GM12878 (cell line): ENCODE measurements around the gene POLR1H. TPM values are rescaled to one million over a fixed set of nuclear protein-coding genes. Genes with fewer than 3 reads are reported as not detected.
A peak's percentile ranks its signal among the peaks of the same experiment; 100 is the strongest.

Source experiments
- ATAC-seq: fragments of 200-7000 bp; cut with Tn5 transposase; 3 replicates; pipeline ENCODE4 v1.9.1; 2020; ENCODE audit warnings: mild to moderate bottlenecking, moderate library complexity
- BruUV-seq: library from RNA; stranded (reverse); fragments of 400-500 nt; replicated peaks from 2 replicates; lab custom pipeline; 2021; lab: Mats Ljungman, UMichigan
- CTCF ChIA-PET: fragments of 300-600 bp; sonication (Branson Sonifier 250); formaldehyde crosslinking; extraction: SDS; loops from one replicate; lab custom pipeline; 2021; ENCODE audit warnings: inconsistent platforms; lab: Yijun Ruan, JAX
- POLR2A ChIA-PET: fragments of 350-600 bp; formaldehyde crosslinking; extraction: SDS; loops from one replicate; lab custom pipeline; 2021; ENCODE audit warnings: inconsistent platforms; lab: Charles Lee
- RAD21 ChIA-PET: fragments of 300-600 bp; sonication (Branson Sonifier 250); formaldehyde crosslinking; loops from one replicate; lab custom pipeline; 2023; ENCODE audit warnings: antibody characterized with exemption; ENCODE audit not compliant: unreplicated experiment; lab: Charles Lee
- SMC1A ChIA-PET: fragments of 300-600 bp; sonication (Branson Sonifier 250); formaldehyde crosslinking; loops from one replicate; lab custom pipeline; 2023; ENCODE audit not compliant: unreplicated experiment, uncharacterized antibody; lab: Charles Lee
- DNase-seq: peaks from one replicate; pipeline ENCODE4 v3.0.0-alpha.2; 2011; ENCODE audit warnings: low read depth, low spot score
- FAIRE-seq: peaks from 3 replicates; lab custom pipeline; 2011; peaks lifted over from hg19 to GRCh38; lab: Jason Lieb, UNC
- H2AFZ ChIP-seq: 2 replicates; pipeline ENCODE4 v1.6.0; 2011; ENCODE audit warnings: low read depth, low read length, control low read depth; ENCODE audit not compliant: control insufficient read depth
- H3K27ac ChIP-seq: 2 replicates; pipeline ENCODE4 v1.5.1; 2011; ENCODE audit warnings: control low read depth; ENCODE audit not compliant: control insufficient read depth, insufficient read depth
- H3K27me3 ChIP-seq, 2 experiments: replicated peaks in 1 of 2; 2 replicates each; pipeline versions ENCODE4 v1.6.0 to v1.6.1; 2011; ENCODE audit warnings: low read length in 1 of 2; ENCODE audit not compliant: control insufficient read depth in 2 of 2, insufficient read depth in 2 of 2
- H3K36me3 ChIP-seq, 2 experiments: 2 replicates each; pipeline ENCODE4 v1.5.1; 2011; ENCODE audit warnings: low read length in 1 of 2; ENCODE audit not compliant: control insufficient read depth in 2 of 2, insufficient read depth in 2 of 2
- H3K4me1 ChIP-seq: 2 replicates; pipeline ENCODE4 v1.6.1; 2011; ENCODE audit warnings: mild to moderate bottlenecking, low read length, moderate library complexity, mixed read lengths; ENCODE audit not compliant: control insufficient read depth, insufficient read depth
- H3K4me2 ChIP-seq: 2 replicates; pipeline ENCODE4 v1.6.0; 2011; ENCODE audit warnings: control low read depth; ENCODE audit not compliant: control insufficient read depth, insufficient read depth
- H3K4me3 ChIP-seq: fragments of 200-600 bp; sonication (generic); 2 replicates; pipeline ENCODE4 v1.5.1; 2016
- H3K79me2 ChIP-seq: 2 replicates; pipeline ENCODE4 v1.6.0; 2011; ENCODE audit warnings: low read length; ENCODE audit not compliant: control insufficient read depth, insufficient read depth
- H3K9ac ChIP-seq: 2 replicates; pipeline ENCODE4 v1.8.0; 2011; ENCODE audit warnings: low read length, control low read depth, mixed read lengths; ENCODE audit not compliant: control insufficient read depth, insufficient read depth
- H3K9me3 ChIP-seq: replicated peaks from 3 replicates; pipeline ENCODE4 v1.5.1; 2011; ENCODE audit warnings: mild to moderate bottlenecking, low read length; ENCODE audit not compliant: control insufficient read depth, insufficient read depth
- H4K20me1 ChIP-seq: 2 replicates; pipeline ENCODE4 v1.6.0; 2011; ENCODE audit not compliant: control insufficient read depth, insufficient read depth
- CBX3 ChIP-seq: fragments of 200-600 bp; sonication (generic); IDR thresholded peaks from 2 replicates; pipeline ENCODE4 v1.6.1; 2016; ENCODE audit warnings: low read depth, borderline replicate concordance
- HDGF ChIP-seq: fragments of 450-650 bp; IDR thresholded peaks from 2 replicates; pipeline ENCODE4 v1.6.1; 2016; ENCODE audit warnings: antibody characterized with exemption
- JUND ChIP-seq: IDR thresholded peaks from 2 replicates; pipeline ENCODE4 v1.6.1; 2012; ENCODE audit warnings: low read depth, mild to moderate bottlenecking, low read length, improper control_type of control experiment, moderate library complexity
- KDM1A ChIP-seq: fragments of 200-600 bp; sonication (generic); IDR thresholded peaks from 2 replicates; pipeline ENCODE4 v1.6.1; 2016; ENCODE audit warnings: borderline replicate concordance
- MTA2 ChIP-seq: fragments of 450-650 bp; IDR thresholded peaks from 2 replicates; pipeline ENCODE4 v1.6.1; 2016; ENCODE audit warnings: low read depth, mild to moderate bottlenecking, moderate library complexity
- NBN ChIP-seq: fragments of 450-650 bp; IDR thresholded peaks from 2 replicates; pipeline ENCODE4 v1.6.1; 2016
- RCOR1 ChIP-seq: conservative IDR thresholded peaks from 2 replicates; pipeline ENCODE4 v1.6.1; 2012; ENCODE audit warnings: low read depth, low read length, improper control_type of control experiment
- RELA ChIP-seq: fragments of 450-650 bp; IDR thresholded peaks from 2 replicates; pipeline ENCODE4 v1.8.0; 2014; ENCODE audit warnings: borderline replicate concordance; ENCODE audit not compliant: partially characterized antibody
- SIN3A ChIP-seq: IDR thresholded peaks from 2 replicates; pipeline ENCODE4 v1.6.1; 2012; ENCODE audit warnings: low read depth, low read length, improper control_type of control experiment
- SMAD5 ChIP-seq: IDR thresholded peaks from 2 replicates; pipeline ENCODE4 v1.6.1; 2016; ENCODE audit warnings: antibody characterized with exemption, low read depth
- SMARCA5 ChIP-seq: fragments of 450-650 bp; IDR thresholded peaks from 2 replicates; pipeline ENCODE4 v1.6.1; 2017; ENCODE audit warnings: mild to moderate bottlenecking
- SREBF2 ChIP-seq: IDR thresholded peaks from 2 replicates; pipeline ENCODE4 v1.6.1; 2012; ENCODE audit warnings: mild to moderate bottlenecking, low read length
- ZNF274 ChIP-seq: IDR thresholded peaks from one replicate; pipeline ENCODE4 v1.8.0; 2011; ENCODE audit not compliant: insufficient read length, insufficient read depth
- ZSCAN29 ChIP-seq: fragments of 450-650 bp; IDR thresholded peaks from 2 replicates; pipeline ENCODE4 v1.6.1; 2017; ENCODE audit warnings: mild to moderate bottlenecking, moderate library complexity
- WGBS: methylation state at CpG from one replicate; pipeline ENCODE4 v1.1.6; 2016; ENCODE audit warnings: low lambda C conversion rate; ENCODE audit not compliant: insufficient replicate concordance, insufficient coverage; ENCODE audit errors: missing lambda C conversion rate; 5-methylcytosine and 5-hydroxymethylcytosine counted together
- in situ Hi-C: fragments of 300-500 bp; cut with MboI; formaldehyde crosslinking; loops from 9 replicates; pipeline ENCODE4 v1.14.3; 2018; ENCODE audit warnings: mixed read lengths
- intact Hi-C: fragments of 100-400 bp; cut with micrococcal nuclease; formaldehyde crosslinking; loops from one replicate; pipeline ENCODE4 v1.14.2; 2022; ENCODE audit not compliant: unreplicated experiment
- polyA plus RNA-seq, 11 experiments: library from polyadenylated mRNA; depleted of rRNA in 4 of 11; unstranded in 6 of 11; stranded (reverse) in 5 of 11; fragments of >200 nt; fragmentation: Nextera tagmentation in 4 of 11; fragmentation: Illumina TruSeq in 1 of 11; extraction: Ambion mirVana in 4 of 11; extraction: Trizol in 1 of 11; gene quantifications; 1 replicate in 1 of 11; 2 replicates in 10 of 11; pipeline versions ENCODE4 v1.2.1 to v1.2.3, GENCODE V29; 2011 to 2016; ENCODE audit warnings: inconsistent platforms in 2 of 11, missing spikeins in 2 of 11, low read depth in 1 of 11
- total RNA-seq, 4 experiments: library from RNA; depleted of rRNA in 3 of 4; stranded (reverse); fragments of >200 nt in 3 of 4; fragmentation: Illumina TruSeq in 1 of 4; extraction: Trizol in 1 of 4; gene quantifications; 2 replicates each; pipeline versions ENCODE4 v1.2.1 to v1.2.3, GENCODE V29; 2013 to 2021
- TF ChIP-seq, protein P1 (sequence below): fragments of 450-650 bp; IDR thresholded peaks from 2 replicates; pipeline ENCODE4 v1.6.1; 2017; ENCODE audit warnings: low read depth, mild to moderate bottlenecking, moderate library complexity
- TF ChIP-seq, protein P2 (sequence below): fragments of 450-650 bp; IDR thresholded peaks from 2 replicates; pipeline ENCODE4 v1.6.1; 2017; ENCODE audit warnings: mild to moderate bottlenecking, moderate library complexity
- TF ChIP-seq, protein P3 (sequence below): fragments of 450-650 bp; IDR thresholded peaks from 2 replicates; pipeline ENCODE4 v1.6.1; 2018; ENCODE audit warnings: mild to moderate bottlenecking, low read depth, moderate library complexity; ENCODE audit not compliant: partially characterized antibody

Gene POLR1H
- total and polyA plus RNA-seq, 10 of the 15 experiments (the other 5 are each of a cell fraction or from before 2014, with no cell fraction given), result 50.6 to 160 (median 77.7) TPM

DNA sequence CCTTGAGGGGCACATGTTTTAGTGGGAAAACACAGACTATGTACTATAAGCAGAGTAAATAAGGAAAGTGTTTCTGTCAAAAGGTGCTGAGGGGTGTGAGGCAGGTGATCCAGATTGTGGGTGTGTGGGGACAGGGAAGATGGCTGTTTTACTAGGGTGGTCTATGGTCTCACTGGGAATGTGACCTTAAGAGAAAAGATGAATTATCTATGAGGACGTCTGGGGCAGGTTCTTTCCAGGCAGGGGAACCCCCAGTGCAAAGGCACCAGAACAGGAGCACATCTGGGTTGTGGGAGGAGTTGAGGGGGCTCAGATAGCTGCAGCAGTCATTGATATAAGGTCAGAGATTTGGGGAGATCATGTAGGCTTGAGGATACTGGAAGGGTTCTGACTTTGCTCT is 18.2 kb upstream of the POLR1H start:
- Histone ChIP-seq H4K20me1 (no peaks in the 10 kb centered on the region), H3K4me2 (peak overlapping the region; percentile 81), H3K9me3 (no peaks in the 10 kb centered on the region), H3K79me2 (no peaks in the 10 kb centered on the region), H3K27ac (peak overlapping the region; percentile 62), H3K4me1 (peaks cover 15% of the 10 kb centered on the region), H3K9ac (no peak overlapping the region; the same call in 1 of the 2 replicates), H2AFZ (peak overlapping the region; percentile 56), H3K27me3 (no peaks in the 10 kb centered on the region), H3K36me3 (no peaks in the 10 kb centered on the region), H3K4me3 (no peak overlapping the region)
- ChIA-PET SMC1A (interaction anchor here (1.1 to 2.0 kb wide), 5 partner anchors 16 to 78 kb away, joined by 3 to 7 read pairs (median 4); partner anchors contain the start of gene POLR1H), POLR2A (interaction anchor here (0.9 to 1.5 kb wide), 5 partner anchors 18 to 295 kb away, joined by 3 to 5 read pairs (median 3); partner anchors contain the start of gene POLR1H), RAD21 (interaction anchor here (1.0 to 1.6 kb wide), 3 partner anchors 18 to 78 kb away, joined by 3 to 7 read pairs (median 3); no protein-coding TSS in a partner anchor), CTCF (no interaction called here)
- in situ Hi-C loops, result no loop called here
- FAIRE-seq, result no peak
- intact Hi-C loops, result no loop called here
- no peak for DNase-seq
- WGBS, result 0% methylated on average over 1 of the region's 1 CpG
- BruUV-seq, result no TSS peak
- ATAC-seq, result peak; percentile 88
- TF ChIP-seq KDM1A (no peak), MTA2 (0 out of 2 replicates have a peak, but pooled peaks have one; percentile 13), SREBF2 (no peak), RCOR1 (no peak), JUND (no peak), HDGF (0 out of 2 replicates have a peak, but pooled peaks have one; percentile 22), CBX3 (no peak), SMAD5 (no peak), ZNF274 (no peak), SIN3A (0 out of 2 replicates have a peak, but pooled peaks have one; percentile 42), SMARCA5 (peak; percentile 68; the same call in 1 of the 2 replicates), RELA (peak; percentile 55), ZSCAN29 (no peak), NBN (peak; percentile 85; the same call in 1 of the 2 replicates)
- TF ChIP-seq, protein P1, sequence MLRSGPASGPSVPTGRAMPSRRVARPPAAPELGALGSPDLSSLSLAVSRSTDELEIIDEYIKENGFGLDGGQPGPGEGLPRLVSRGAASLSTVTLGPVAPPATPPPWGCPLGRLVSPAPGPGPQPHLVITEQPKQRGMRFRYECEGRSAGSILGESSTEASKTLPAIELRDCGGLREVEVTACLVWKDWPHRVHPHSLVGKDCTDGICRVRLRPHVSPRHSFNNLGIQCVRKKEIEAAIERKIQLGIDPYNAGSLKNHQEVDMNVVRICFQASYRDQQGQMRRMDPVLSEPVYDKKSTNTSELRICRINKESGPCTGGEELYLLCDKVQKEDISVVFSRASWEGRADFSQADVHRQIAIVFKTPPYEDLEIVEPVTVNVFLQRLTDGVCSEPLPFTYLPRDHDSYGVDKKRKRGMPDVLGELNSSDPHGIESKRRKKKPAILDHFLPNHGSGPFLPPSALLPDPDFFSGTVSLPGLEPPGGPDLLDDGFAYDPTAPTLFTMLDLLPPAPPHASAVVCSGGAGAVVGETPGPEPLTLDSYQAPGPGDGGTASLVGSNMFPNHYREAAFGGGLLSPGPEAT, result peak; percentile 74
- TF ChIP-seq, protein P2, sequence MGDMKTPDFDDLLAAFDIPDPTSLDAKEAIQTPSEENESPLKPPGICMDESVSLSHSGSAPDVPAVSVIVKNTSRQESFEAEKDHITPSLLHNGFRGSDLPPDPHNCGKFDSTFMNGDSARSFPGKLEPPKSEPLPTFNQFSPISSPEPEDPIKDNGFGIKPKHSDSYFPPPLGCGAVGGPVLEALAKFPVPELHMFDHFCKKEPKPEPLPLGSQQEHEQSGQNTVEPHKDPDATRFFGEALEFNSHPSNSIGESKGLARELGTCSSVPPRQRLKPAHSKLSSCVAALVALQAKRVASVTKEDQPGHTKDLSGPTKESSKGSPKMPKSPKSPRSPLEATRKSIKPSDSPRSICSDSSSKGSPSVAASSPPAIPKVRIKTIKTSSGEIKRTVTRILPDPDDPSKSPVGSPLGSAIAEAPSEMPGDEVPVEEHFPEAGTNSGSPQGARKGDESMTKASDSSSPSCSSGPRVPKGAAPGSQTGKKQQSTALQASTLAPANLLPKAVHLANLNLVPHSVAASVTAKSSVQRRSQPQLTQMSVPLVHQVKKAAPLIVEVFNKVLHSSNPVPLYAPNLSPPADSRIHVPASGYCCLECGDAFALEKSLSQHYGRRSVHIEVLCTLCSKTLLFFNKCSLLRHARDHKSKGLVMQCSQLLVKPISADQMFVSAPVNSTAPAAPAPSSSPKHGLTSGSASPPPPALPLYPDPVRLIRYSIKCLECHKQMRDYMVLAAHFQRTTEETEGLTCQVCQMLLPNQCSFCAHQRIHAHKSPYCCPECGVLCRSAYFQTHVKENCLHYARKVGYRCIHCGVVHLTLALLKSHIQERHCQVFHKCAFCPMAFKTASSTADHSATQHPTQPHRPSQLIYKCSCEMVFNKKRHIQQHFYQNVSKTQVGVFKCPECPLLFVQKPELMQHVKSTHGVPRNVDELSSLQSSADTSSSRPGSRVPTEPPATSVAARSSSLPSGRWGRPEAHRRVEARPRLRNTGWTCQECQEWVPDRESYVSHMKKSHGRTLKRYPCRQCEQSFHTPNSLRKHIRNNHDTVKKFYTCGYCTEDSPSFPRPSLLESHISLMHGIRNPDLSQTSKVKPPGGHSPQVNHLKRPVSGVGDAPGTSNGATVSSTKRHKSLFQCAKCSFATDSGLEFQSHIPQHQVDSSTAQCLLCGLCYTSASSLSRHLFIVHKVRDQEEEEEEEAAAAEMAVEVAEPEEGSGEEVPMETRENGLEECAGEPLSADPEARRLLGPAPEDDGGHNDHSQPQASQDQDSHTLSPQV, result no peak
- TF ChIP-seq, protein P3, sequence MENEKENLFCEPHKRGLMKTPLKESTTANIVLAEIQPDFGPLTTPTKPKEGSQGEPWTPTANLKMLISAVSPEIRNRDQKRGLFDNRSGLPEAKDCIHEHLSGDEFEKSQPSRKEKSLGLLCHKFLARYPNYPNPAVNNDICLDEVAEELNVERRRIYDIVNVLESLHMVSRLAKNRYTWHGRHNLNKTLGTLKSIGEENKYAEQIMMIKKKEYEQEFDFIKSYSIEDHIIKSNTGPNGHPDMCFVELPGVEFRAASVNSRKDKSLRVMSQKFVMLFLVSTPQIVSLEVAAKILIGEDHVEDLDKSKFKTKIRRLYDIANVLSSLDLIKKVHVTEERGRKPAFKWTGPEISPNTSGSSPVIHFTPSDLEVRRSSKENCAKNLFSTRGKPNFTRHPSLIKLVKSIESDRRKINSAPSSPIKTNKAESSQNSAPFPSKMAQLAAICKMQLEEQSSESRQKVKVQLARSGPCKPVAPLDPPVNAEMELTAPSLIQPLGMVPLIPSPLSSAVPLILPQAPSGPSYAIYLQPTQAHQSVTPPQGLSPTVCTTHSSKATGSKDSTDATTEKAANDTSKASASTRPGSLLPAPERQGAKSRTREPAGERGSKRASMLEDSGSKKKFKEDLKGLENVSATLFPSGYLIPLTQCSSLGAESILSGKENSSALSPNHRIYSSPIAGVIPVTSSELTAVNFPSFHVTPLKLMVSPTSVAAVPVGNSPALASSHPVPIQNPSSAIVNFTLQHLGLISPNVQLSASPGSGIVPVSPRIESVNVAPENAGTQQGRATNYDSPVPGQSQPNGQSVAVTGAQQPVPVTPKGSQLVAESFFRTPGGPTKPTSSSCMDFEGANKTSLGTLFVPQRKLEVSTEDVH, result no peak
